Measurements from ENCODE around the gene ARSB. TPM values are rescaled to one million over a fixed set of nuclear protein-coding genes. Genes with fewer than 3 reads are reported as not detected.

Gene ARSB
- total and polyA plus RNA-seq, 2 donors (not counting 1 experiment from before 2014, with no cell fraction given) = 10.1 to 27.7 TPM

- Histone ChIP-seq H3K27me3 (ENCODE audit: control insufficient read depth, insufficient read depth, low read length) (no peaks in the 10 kb centered on the region), H3K79me2 (ENCODE audit: control insufficient read depth, insufficient read depth, low read length) (no peaks in the 10 kb centered on the region), H3K4me1 (ENCODE audit: control insufficient read depth, extremely low read depth, insufficient read depth, low read length) (peaks cover 8% of the 10 kb centered on the region), H3K4me2 (ENCODE audit: extremely low read depth, insufficient read depth, low read length) (no peak overlapping the region), H3K9ac (ENCODE audit: insufficient read depth, low read length) (no peak overlapping the region), H4K20me1 (ENCODE audit: control insufficient read depth, extremely low read depth, insufficient read depth, low read length) (no peaks in the 10 kb centered on the region), H3K9me3 (ENCODE audit: control insufficient read depth, insufficient read depth, low read depth, low read length) (no peaks in the 10 kb centered on the region), H2AFZ (ENCODE audit: low read length) (no peak overlapping the region), H3K36me3 (ENCODE audit: control insufficient read depth, insufficient read depth, low read length) (no peaks in the 10 kb centered on the region), H3K27ac (ENCODE audit: insufficient read depth, low read length) (no peak overlapping the region), H3K4me3 (replicated peaks in 1 of 4; ENCODE audit: control extremely low read depth in 1 of 4, insufficient read depth in 1 of 4, low read depth in 3 of 4, low read length in 4 of 4) (no peak overlapping the region)
- no peak for TF ChIP-seq EZH2 (IDR thresholded peaks at IDR 0.05; ENCODE audit: low read length, missing control alignments)
- TF ChIP-seq, protein P1, sequence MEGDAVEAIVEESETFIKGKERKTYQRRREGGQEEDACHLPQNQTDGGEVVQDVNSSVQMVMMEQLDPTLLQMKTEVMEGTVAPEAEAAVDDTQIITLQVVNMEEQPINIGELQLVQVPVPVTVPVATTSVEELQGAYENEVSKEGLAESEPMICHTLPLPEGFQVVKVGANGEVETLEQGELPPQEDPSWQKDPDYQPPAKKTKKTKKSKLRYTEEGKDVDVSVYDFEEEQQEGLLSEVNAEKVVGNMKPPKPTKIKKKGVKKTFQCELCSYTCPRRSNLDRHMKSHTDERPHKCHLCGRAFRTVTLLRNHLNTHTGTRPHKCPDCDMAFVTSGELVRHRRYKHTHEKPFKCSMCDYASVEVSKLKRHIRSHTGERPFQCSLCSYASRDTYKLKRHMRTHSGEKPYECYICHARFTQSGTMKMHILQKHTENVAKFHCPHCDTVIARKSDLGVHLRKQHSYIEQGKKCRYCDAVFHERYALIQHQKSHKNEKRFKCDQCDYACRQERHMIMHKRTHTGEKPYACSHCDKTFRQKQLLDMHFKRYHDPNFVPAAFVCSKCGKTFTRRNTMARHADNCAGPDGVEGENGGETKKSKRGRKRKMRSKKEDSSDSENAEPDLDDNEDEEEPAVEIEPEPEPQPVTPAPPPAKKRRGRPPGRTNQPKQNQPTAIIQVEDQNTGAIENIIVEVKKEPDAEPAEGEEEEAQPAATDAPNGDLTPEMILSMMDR (conservative IDR thresholded peaks at IDR 0.05 in 1 of 2, IDR thresholded peaks at IDR 0.05 in 1 of 2; ENCODE audit: low read depth in 1 of 2, low read length in 2 of 2) = no peak
- no peak for DNase-seq (ENCODE audit: low read depth in 2 of 2)
These were observed 17.3 kb upstream of the ARSB start for GRCh38 chr5:79002374-79002773.

GRCh38 chr5:79001471-79001870 lies 16.4 kb upstream of the ARSB start:
- Histone ChIP-seq H4K20me1 (ENCODE audit: control insufficient read depth, extremely low read depth, insufficient read depth, low read length) (no peaks in the 10 kb centered on the region), H3K4me1 (ENCODE audit: control insufficient read depth, extremely low read depth, insufficient read depth, low read length) (peaks cover 8% of the 10 kb centered on the region), H3K27ac (ENCODE audit: insufficient read depth, low read length) (no peak overlapping the region), H3K36me3 (ENCODE audit: control insufficient read depth, insufficient read depth, low read length) (no peaks in the 10 kb centered on the region), H2AFZ (ENCODE audit: low read length) (peak overlapping the region; percentile 37), H3K79me2 (ENCODE audit: control insufficient read depth, insufficient read depth, low read length) (no peaks in the 10 kb centered on the region), H3K27me3 (ENCODE audit: control insufficient read depth, insufficient read depth, low read length) (no peaks in the 10 kb centered on the region), H3K4me2 (ENCODE audit: extremely low read depth, insufficient read depth, low read length) (peak overlapping the region; percentile 28), H3K9ac (ENCODE audit: insufficient read depth, low read length) (no peak overlapping the region), H3K9me3 (ENCODE audit: control insufficient read depth, insufficient read depth, low read depth, low read length) (no peaks in the 10 kb centered on the region), H3K4me3 (replicated peaks in 1 of 4; ENCODE audit: control extremely low read depth in 1 of 4, insufficient read depth in 1 of 4, low read depth in 3 of 4, low read length in 4 of 4) (no peak overlapping the region)
- TF ChIP-seq EZH2 (IDR thresholded peaks at IDR 0.05; ENCODE audit: low read length, missing control alignments) = no peak
- TF ChIP-seq, protein P1 (conservative IDR thresholded peaks at IDR 0.05 in 1 of 2, IDR thresholded peaks at IDR 0.05 in 1 of 2; ENCODE audit: low read depth in 1 of 2, low read length in 2 of 2) = no peak
- DNase-seq (ENCODE audit: low read depth in 2 of 2) = peak in 1 of 2 donors; percentile 23

- H3K4me2 ChIP-seq (ENCODE audit: extremely low read depth, insufficient read depth, low read length) = no peak overlapping the region
- H3K79me2 ChIP-seq (ENCODE audit: control insufficient read depth, insufficient read depth, low read length) = no peaks in the 10 kb centered on the region
- no peaks in the 10 kb centered on the region for H3K27me3 ChIP-seq (ENCODE audit: control insufficient read depth, insufficient read depth, low read length)
- H2AFZ ChIP-seq (ENCODE audit: low read length) = no peak overlapping the region
- no peaks in the 10 kb centered on the region for H3K36me3 ChIP-seq (ENCODE audit: control insufficient read depth, insufficient read depth, low read length)
- H3K27ac ChIP-seq (ENCODE audit: insufficient read depth, low read length) = no peak overlapping the region
- DNase-seq (ENCODE audit: low read depth in 2 of 2) = no peak
- H3K4me3 ChIP-seq (replicated peaks in 1 of 4; ENCODE audit: control extremely low read depth in 1 of 4, insufficient read depth in 1 of 4, low read depth in 3 of 4, low read length in 4 of 4) = no peak overlapping the region
- TF ChIP-seq, protein P1 (conservative IDR thresholded peaks at IDR 0.05 in 1 of 2, IDR thresholded peaks at IDR 0.05 in 1 of 2; ENCODE audit: low read depth in 1 of 2, low read length in 2 of 2) = no peak
- TF ChIP-seq EZH2 (IDR thresholded peaks at IDR 0.05; ENCODE audit: low read length, missing control alignments) = no peak
- H4K20me1 ChIP-seq (ENCODE audit: control insufficient read depth, extremely low read depth, insufficient read depth, low read length) = no peaks in the 10 kb centered on the region
- H3K9me3 ChIP-seq (ENCODE audit: control insufficient read depth, insufficient read depth, low read depth, low read length) = no peaks in the 10 kb centered on the region
- peaks cover 6% of the 10 kb centered on the region for H3K4me1 ChIP-seq (ENCODE audit: control insufficient read depth, extremely low read depth, insufficient read depth, low read length)
- no peak overlapping the region for H3K9ac ChIP-seq (ENCODE audit: insufficient read depth, low read length)
These were observed 12.0 kb upstream of the ARSB start for GRCh38 chr5:78997090-78997489.
